NB4 (cell line): ENCODE data around the gene UBIAD1.

Experiments
- DNase-seq: peaks from one replicate; pipeline ENCODE4 v3.0.0; 2010; ENCODE audit warnings: low read depth
- H3K4me3 ChIP-seq: one replicate; pipeline ENCODE4 v1.5.1; 2011; ENCODE audit warnings: mild to moderate bottlenecking, low read depth, low read length, moderate library complexity
- MYC ChIP-seq: IDR thresholded peaks from 2 replicates; pipeline ENCODE4 v1.6.1; 2011; ENCODE audit warnings: low read depth, low read length
- POLR2A ChIP-seq: IDR thresholded peaks from 2 replicates; pipeline ENCODE4 v1.6.1; 2011; ENCODE audit warnings: mild to moderate bottlenecking; ENCODE audit not compliant: insufficient read length; ENCODE audit errors: extremely low read depth
- TF ChIP-seq, protein P1 (sequence below): IDR thresholded peaks from one replicate; pipeline ENCODE4 v1.5.1; 2012; ENCODE audit warnings: low read depth, low read length
- TF ChIP-seq, protein P2 (sequence below): IDR thresholded peaks from 2 replicates; pipeline ENCODE4 v1.6.1; 2011; ENCODE audit warnings: low read depth, low read length

UBIAD1 gene, protein sequence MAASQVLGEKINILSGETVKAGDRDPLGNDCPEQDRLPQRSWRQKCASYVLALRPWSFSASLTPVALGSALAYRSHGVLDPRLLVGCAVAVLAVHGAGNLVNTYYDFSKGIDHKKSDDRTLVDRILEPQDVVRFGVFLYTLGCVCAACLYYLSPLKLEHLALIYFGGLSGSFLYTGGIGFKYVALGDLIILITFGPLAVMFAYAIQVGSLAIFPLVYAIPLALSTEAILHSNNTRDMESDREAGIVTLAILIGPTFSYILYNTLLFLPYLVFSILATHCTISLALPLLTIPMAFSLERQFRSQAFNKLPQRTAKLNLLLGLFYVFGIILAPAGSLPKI

DNA sequence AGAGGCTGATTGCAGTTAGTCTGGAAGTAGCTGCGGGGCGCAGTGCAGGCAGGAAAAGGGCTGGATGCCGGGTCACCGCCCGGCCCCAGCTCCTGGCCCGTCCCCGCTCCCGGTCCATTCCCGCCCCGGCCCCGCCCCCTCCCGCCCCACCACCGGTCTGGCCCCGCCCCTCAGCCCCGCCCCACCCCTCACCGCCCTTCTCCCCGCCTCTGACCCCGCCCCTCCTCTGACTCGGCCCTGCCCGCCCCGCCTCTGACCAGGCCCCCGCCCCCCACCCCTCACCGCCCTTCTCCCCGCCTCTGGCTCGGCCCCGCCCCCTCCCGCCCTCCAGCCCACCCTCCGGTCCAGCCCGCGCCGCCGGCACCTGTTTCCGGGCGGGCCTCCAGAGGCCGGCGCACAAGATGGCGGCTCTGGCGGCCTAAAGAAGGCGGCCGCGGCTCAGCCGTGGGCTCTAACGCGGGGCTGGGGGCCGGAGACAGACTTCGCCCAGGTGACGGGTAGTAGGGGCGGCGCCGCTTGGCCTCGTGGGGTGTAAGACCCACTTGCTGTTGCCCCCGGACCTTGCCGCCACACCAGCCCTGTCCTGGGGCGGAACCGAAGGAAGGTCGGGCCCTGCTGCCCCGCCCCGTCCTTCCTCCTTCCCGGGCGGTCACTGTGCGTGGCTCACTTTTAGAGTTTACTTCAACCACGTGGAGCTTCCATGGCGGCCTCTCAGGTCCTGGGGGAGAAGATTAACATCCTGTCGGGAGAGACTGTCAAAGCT is at the start of gene UBIAD1:
UBIAD1 (plus strand) TSS at position 367 of the 763 bp plus-strand sequence; CDS start at position 701, 334 bp downstream.
- TF ChIP-seq, protein P1, sequence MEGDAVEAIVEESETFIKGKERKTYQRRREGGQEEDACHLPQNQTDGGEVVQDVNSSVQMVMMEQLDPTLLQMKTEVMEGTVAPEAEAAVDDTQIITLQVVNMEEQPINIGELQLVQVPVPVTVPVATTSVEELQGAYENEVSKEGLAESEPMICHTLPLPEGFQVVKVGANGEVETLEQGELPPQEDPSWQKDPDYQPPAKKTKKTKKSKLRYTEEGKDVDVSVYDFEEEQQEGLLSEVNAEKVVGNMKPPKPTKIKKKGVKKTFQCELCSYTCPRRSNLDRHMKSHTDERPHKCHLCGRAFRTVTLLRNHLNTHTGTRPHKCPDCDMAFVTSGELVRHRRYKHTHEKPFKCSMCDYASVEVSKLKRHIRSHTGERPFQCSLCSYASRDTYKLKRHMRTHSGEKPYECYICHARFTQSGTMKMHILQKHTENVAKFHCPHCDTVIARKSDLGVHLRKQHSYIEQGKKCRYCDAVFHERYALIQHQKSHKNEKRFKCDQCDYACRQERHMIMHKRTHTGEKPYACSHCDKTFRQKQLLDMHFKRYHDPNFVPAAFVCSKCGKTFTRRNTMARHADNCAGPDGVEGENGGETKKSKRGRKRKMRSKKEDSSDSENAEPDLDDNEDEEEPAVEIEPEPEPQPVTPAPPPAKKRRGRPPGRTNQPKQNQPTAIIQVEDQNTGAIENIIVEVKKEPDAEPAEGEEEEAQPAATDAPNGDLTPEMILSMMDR = no peak
- TF ChIP-seq, protein P2, sequence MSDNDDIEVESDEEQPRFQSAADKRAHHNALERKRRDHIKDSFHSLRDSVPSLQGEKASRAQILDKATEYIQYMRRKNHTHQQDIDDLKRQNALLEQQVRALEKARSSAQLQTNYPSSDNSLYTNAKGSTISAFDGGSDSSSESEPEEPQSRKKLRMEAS = peak; percentile 96
- peak; percentile 96 for TF ChIP-seq MYC
- TF ChIP-seq POLR2A = peak; percentile 64
- peak; percentile 90 for DNase-seq
- peak within 1 kb of the TSS; percentile 99 for H3K4me3 ChIP-seq

DNA sequence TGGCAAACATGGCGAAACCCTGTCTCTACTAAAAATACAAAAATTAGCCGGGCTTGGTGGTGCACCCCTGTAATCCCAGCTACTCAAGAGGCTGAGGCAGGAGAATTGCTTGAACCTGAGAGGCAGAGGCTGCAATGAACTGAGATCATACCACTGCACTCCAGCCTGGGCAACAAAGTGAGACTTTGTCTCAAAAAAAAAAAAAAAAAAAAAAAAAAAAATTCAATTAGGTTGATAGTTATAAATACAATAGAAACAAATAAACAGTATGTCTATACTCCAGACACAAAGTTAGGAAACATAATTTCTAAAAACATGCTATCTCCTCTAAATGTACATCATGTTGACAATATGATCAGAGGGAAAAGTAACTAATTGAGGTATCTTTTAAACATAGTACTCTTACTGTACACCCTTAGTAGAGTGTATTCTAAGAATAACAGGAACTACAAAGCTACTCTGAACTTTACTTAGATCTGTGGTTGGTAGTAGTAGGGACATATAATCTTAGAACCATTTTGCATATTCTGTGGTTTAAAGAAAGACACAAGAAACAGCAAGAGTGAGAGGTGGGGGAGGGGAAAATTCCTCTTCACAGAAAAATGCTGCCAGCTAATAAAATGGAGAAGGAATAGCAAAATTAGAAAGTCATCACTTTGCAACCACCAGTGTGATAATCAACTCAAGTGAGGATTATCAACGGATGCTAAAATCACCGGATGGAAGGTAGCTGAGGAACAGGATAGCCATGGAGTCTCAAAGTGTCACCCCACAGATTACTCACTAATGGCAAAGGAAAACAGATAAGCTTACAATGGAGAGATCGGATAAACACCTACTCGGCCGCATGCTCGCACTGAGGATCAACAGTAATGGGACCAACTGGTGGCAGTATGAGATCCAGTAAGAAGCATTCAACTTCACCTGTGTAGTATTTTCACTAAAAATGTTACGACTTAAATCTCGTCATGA is 45.6 kb upstream of the UBIAD1 start:
- no peak overlapping the region for H3K4me3 ChIP-seq
- TF ChIP-seq MYC = no peak
- TF ChIP-seq, protein P2 = no peak
- TF ChIP-seq, protein P1 = no peak
- no peak for TF ChIP-seq POLR2A
- DNase-seq = no peak

- no peak for DNase-seq
- no peak for TF ChIP-seq POLR2A
- TF ChIP-seq MYC = no peak
- TF ChIP-seq, protein P1 = no peak
- TF ChIP-seq, protein P2 = no peak
- no peak overlapping the region for H3K4me3 ChIP-seq
Observed at GRCh38 chr1:11229203-11229602, 43.8 kb upstream of the UBIAD1 start.

DNA sequence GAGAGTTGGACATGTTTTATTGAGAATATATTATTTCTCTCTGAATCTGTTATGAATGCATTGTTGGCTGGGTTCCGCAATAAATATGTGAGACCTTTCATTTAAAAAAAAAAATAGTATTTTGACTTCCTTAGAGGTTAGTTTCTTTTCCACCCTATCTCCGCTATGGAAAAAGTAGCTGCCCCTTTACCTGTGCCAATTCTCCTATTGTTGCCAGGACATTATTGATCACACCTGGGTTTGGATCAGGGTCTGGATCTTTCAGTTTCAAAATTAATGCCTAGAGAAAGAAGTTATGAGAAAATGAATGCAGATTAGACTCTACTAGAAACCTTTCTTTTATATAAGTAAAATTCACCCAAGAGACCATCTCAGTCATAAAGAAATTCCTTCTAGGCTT is 39.8 kb upstream of the UBIAD1 start:
- TF ChIP-seq, protein P1 = no peak
- TF ChIP-seq MYC = no peak
- TF ChIP-seq POLR2A = no peak
- TF ChIP-seq, protein P2 = no peak
- H3K4me3 ChIP-seq = no peak overlapping the region
- DNase-seq = no peak

- TF ChIP-seq MYC (no peak), POLR2A (no peak)
- TF ChIP-seq, protein P1 = no peak
- TF ChIP-seq, protein P2 = no peak
- DNase-seq = no peak
- H3K4me3 ChIP-seq = no peak overlapping the region
Observed at GRCh38 chr1:11237356-11237755, 35.6 kb upstream of the UBIAD1 start.
